Thoracic aorta (tissue), 2 donors: ENCODE results near the gene C9orf50. TPM values are rescaled to one million over a fixed set of nuclear protein-coding genes. Genes with fewer than 3 reads are reported as not detected.

Experiments used
- ATAC-seq: fragments of 150-250 bp; one replicate; pipeline ENCODE4 v1.8.0; 2017; ENCODE audit warnings: low read depth; ENCODE audit not compliant: insufficient number of reproducible peaks, low FRiP score
- DNase-seq: peaks from one replicate; pipeline ENCODE4 v3.0.0-alpha.2; 2020; ENCODE audit warnings: low spot score
- H3K27ac ChIP-seq, 2 donors: fragments of 200-600 bp; sonication (generic); 1 replicate in 1 of 2; 2 replicates in 1 of 2; pipeline ENCODE4 v1.5.1; 2016; ENCODE audit warnings: mild to moderate bottlenecking in 2 of 2, moderate library complexity in 2 of 2
- H3K27me3 ChIP-seq: fragments of 200-600 bp; sonication (generic); replicated peaks from 2 replicates; pipeline ENCODE4 v1.6.0; 2016; ENCODE audit warnings: mild to moderate bottlenecking; ENCODE audit not compliant: insufficient read depth
- H3K36me3 ChIP-seq: fragments of 200-600 bp; sonication (generic); one replicate; pipeline ENCODE4 v1.5.1; 2016
- H3K4me1 ChIP-seq, 2 donors: fragments of 200-600 bp; sonication (generic); 1 replicate in 1 of 2; 2 replicates in 1 of 2; pipeline versions ENCODE4 v1.5.1 to v1.6.0; 2016; ENCODE audit warnings: low read depth in 2 of 2, mild to moderate bottlenecking in 1 of 2; ENCODE audit not compliant: control insufficient read depth in 1 of 2
- H3K4me3 ChIP-seq: fragments of 200-600 bp; sonication (generic); 2 replicates; pipeline ENCODE4 v1.5.1; 2016; ENCODE audit warnings: mild to moderate bottlenecking
- H3K9me3 ChIP-seq: fragments of 200-600 bp; sonication (generic); 2 replicates; pipeline ENCODE4 v1.5.1; 2016
- CTCF ChIP-seq: fragments of 200-600 bp; sonication (generic); IDR thresholded peaks from one replicate; pipeline ENCODE4 v1.5.1; 2019; ENCODE audit warnings: antibody characterized with exemption
- total RNA-seq, 2 donors: library from RNA; depleted of rRNA; stranded (reverse); fragments of >200 nt; gene quantifications; one replicate each; pipeline versions ENCODE4 v1.1.0 to v1.2.3, GENCODE V29; 2016

C9orf50 gene
- total RNA-seq, 2 donors from 2014 or later, result not detected

GRCh38 chr9:129653823-129654553 lies 33.1 kb upstream of the C9orf50 start:
- Histone ChIP-seq H3K36me3 (no peaks in the 10 kb centered on the region), H3K4me1 (peaks cover 1 to 19% of the 10 kb centered on the region in 2 donors), H3K4me3 (no peak overlapping the region), H3K9me3 (no peaks in the 10 kb centered on the region), H3K27ac (no peak overlapping the region), H3K27me3 (no peaks in the 10 kb centered on the region)
- no peak for TF ChIP-seq CTCF
- ATAC-seq (no peak), DNase-seq (no peak)

- H3K4me1 ChIP-seq, result peaks cover 10 to 36% of the 10 kb centered on the region in 2 donors
- no peak for ATAC-seq
- no peak for TF ChIP-seq CTCF
- H3K27me3 ChIP-seq, result no peaks in the 10 kb centered on the region
- H3K4me3 ChIP-seq, result no peak overlapping the region
- no peaks in the 10 kb centered on the region for H3K36me3 ChIP-seq
- no peak for DNase-seq
- H3K9me3 ChIP-seq, result no peaks in the 10 kb centered on the region
- H3K27ac ChIP-seq, result peak overlapping the region in 1 of 2 donors; percentile 91
Observed at GRCh38 chr9:129650680-129651235, 29.9 kb upstream of the C9orf50 start.

- Histone ChIP-seq H3K9me3 (no peaks in the 10 kb centered on the region), H3K27me3 (no peaks in the 10 kb centered on the region), H3K27ac (peak overlapping the region; percentile 63 to 91), H3K4me1 (peaks cover 10 to 36% of the 10 kb centered on the region in 2 donors), H3K36me3 (no peaks in the 10 kb centered on the region), H3K4me3 (no peak overlapping the region)
- ATAC-seq, result no peak
- DNase-seq, result no peak
- TF ChIP-seq CTCF, result no peak
Observed at GRCh38 chr9:129649726-129650679, 29.1 kb upstream of the C9orf50 start.

GRCh38 chr9:129648764-129649115 lies 27.8 kb upstream of the C9orf50 start:
- TF ChIP-seq CTCF, result no peak
- no peaks in the 10 kb centered on the region for H3K9me3 ChIP-seq
- peak overlapping the region; percentile 74 to 91 for H3K27ac ChIP-seq
- H3K36me3 ChIP-seq, result no peaks in the 10 kb centered on the region
- H3K27me3 ChIP-seq, result no peaks in the 10 kb centered on the region
- H3K4me1 ChIP-seq, result peaks cover 10 to 36% of the 10 kb centered on the region in 2 donors
- no peak for DNase-seq
- H3K4me3 ChIP-seq, result no peak overlapping the region
- no peak for ATAC-seq
